ENCODE data around the gene TRMT1.

TRMT1 gene

GRCh38 chr19:13162724-13163608 is 46.4 kb upstream of the TRMT1 start:
- TF ChIP-seq, protein P1, sequence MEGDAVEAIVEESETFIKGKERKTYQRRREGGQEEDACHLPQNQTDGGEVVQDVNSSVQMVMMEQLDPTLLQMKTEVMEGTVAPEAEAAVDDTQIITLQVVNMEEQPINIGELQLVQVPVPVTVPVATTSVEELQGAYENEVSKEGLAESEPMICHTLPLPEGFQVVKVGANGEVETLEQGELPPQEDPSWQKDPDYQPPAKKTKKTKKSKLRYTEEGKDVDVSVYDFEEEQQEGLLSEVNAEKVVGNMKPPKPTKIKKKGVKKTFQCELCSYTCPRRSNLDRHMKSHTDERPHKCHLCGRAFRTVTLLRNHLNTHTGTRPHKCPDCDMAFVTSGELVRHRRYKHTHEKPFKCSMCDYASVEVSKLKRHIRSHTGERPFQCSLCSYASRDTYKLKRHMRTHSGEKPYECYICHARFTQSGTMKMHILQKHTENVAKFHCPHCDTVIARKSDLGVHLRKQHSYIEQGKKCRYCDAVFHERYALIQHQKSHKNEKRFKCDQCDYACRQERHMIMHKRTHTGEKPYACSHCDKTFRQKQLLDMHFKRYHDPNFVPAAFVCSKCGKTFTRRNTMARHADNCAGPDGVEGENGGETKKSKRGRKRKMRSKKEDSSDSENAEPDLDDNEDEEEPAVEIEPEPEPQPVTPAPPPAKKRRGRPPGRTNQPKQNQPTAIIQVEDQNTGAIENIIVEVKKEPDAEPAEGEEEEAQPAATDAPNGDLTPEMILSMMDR (IDR thresholded peaks at IDR 0.05; ENCODE audit: low read depth, low read length): no peak
- peak; percentile 99 for DNase-seq
- Histone ChIP-seq H3K4me3 (ENCODE audit: low read depth, low read length) (peak overlapping the region; percentile 66), H3K27me3 (ENCODE audit: insufficient read depth, low read depth, severe bottlenecking) (no peaks in the 10 kb centered on the region), H3K36me3 (no peaks in the 10 kb centered on the region), H3K9me3 (ENCODE audit: severe bottlenecking) (no peaks in the 10 kb centered on the region), H3K27ac (peak overlapping the region; percentile 100)

GRCh38 chr19:13160557-13160956 is 44.0 kb upstream of the TRMT1 start:
- Histone ChIP-seq H3K9me3 (ENCODE audit: severe bottlenecking) (no peaks in the 10 kb centered on the region), H3K27ac (no peak overlapping the region), H3K27me3 (ENCODE audit: insufficient read depth, low read depth, severe bottlenecking) (no peaks in the 10 kb centered on the region), H3K4me3 (ENCODE audit: low read depth, low read length) (no peak overlapping the region), H3K36me3 (no peaks in the 10 kb centered on the region; the same call in 1 of the 2 replicates)
- TF ChIP-seq, protein P1 (IDR thresholded peaks at IDR 0.05; ENCODE audit: low read depth, low read length): no peak
- no peak for DNase-seq

- Histone ChIP-seq H3K4me3 (ENCODE audit: low read depth, low read length) (no peak overlapping the region), H3K36me3 (no peaks in the 10 kb centered on the region; the same call in 1 of the 2 replicates), H3K27ac (no peak overlapping the region), H3K27me3 (ENCODE audit: insufficient read depth, low read depth, severe bottlenecking) (no peaks in the 10 kb centered on the region), H3K9me3 (ENCODE audit: severe bottlenecking) (no peaks in the 10 kb centered on the region)
- TF ChIP-seq, protein P1 (IDR thresholded peaks at IDR 0.05; ENCODE audit: low read depth, low read length): no peak
- no peak for DNase-seq
Measured at GRCh38 chr19:13159713-13160112, 43.2 kb upstream of the TRMT1 start.

- TF ChIP-seq, protein P1 (IDR thresholded peaks at IDR 0.05; ENCODE audit: low read depth, low read length): no peak
- Histone ChIP-seq H3K9me3 (ENCODE audit: severe bottlenecking) (no peaks in the 10 kb centered on the region), H3K4me3 (ENCODE audit: low read depth, low read length) (no peak overlapping the region), H3K36me3 (peaks cover 11% of the 10 kb centered on the region), H3K27ac (no peak overlapping the region; the same call in 1 of the 2 replicates), H3K27me3 (ENCODE audit: insufficient read depth, low read depth, severe bottlenecking) (no peaks in the 10 kb centered on the region)
- peak; percentile 30 for DNase-seq
Measured at GRCh38 chr19:13155472-13156359, 39.2 kb upstream of the TRMT1 start.

- H3K9me3 ChIP-seq (ENCODE audit: severe bottlenecking): no peaks in the 10 kb centered on the region
- peak; percentile 28 for DNase-seq
- peak overlapping the region; percentile 86 for H3K4me3 ChIP-seq (ENCODE audit: low read depth, low read length)
- H3K36me3 ChIP-seq: peaks cover 11% of the 10 kb centered on the region
- H3K27me3 ChIP-seq (ENCODE audit: insufficient read depth, low read depth, severe bottlenecking): no peaks in the 10 kb centered on the region
- no peak overlapping the region; the same call in none of the 2 replicates for H3K27ac ChIP-seq
- TF ChIP-seq, protein P1 (IDR thresholded peaks at IDR 0.05; ENCODE audit: low read depth, low read length): peak; percentile 19; the same call in 1 of the 2 replicates
Measured at GRCh38 chr19:13154911-13155471, 38.5 kb upstream of the TRMT1 start.
